ENCODE data around the gene RGS3.

The RGS3 gene

GRCh38 chr9:113474360-113475028 is 11.0 kb downstream of the RGS3 start:
- Histone ChIP-seq H2BK15ac (replicated peaks; ENCODE audit: low read depth) (no peak overlapping the region), H3K9ac (ENCODE audit: low read length) (no peak overlapping the region), H3K18ac (ENCODE audit: low read length) (no peak overlapping the region), H2BK5ac (ENCODE audit: low read length) (no peak overlapping the region), H3K79me2 (ENCODE audit: control insufficient read depth, insufficient read depth, low read length) (no peaks in the 10 kb centered on the region), H2BK120ac (ENCODE audit: low read depth, low read length) (no peak overlapping the region), H3K4me1 (ENCODE audit: control insufficient read depth, low read depth, low read length) (no peaks in the 10 kb centered on the region), H4K8ac (ENCODE audit: low read depth, low read length) (no peak overlapping the region), H3K27ac (ENCODE audit: low read depth, low read length) (no peak overlapping the region), H2AK5ac (ENCODE audit: low read length) (no peak overlapping the region), H4K5ac (ENCODE audit: low read length) (no peak overlapping the region), H3K4ac (ENCODE audit: low read depth, low read length) (no peak overlapping the region), H3K36me3 (ENCODE audit: control insufficient read depth, insufficient read depth, low read length) (no peaks in the 10 kb centered on the region), H3K56ac (ENCODE audit: low read length) (no peak overlapping the region), H3K4me2 (ENCODE audit: low read length) (no peak overlapping the region), H3K4me3 (ENCODE audit: low read length) (no peak overlapping the region), H3K79me1 (ENCODE audit: low read length) (no peaks in the 10 kb centered on the region), H3K27me3 (ENCODE audit: insufficient read depth, low read length, poor library complexity) (no peaks in the 10 kb centered on the region), H3K23ac (ENCODE audit: low read length) (no peak overlapping the region)
- DNase-seq, result no peak
- WGBS (ENCODE audit: extremely low coverage, insufficient coverage, low lambda C conversion rate), result no CpG with 5 or more reads among the region's 8 CpGs

- Histone ChIP-seq H2AK5ac (ENCODE audit: low read length) (no peak overlapping the region), H3K27me3 (ENCODE audit: insufficient read depth, low read length, poor library complexity) (no peaks in the 10 kb centered on the region), H3K36me3 (ENCODE audit: control insufficient read depth, insufficient read depth, low read length) (no peaks in the 10 kb centered on the region), H3K79me2 (ENCODE audit: control insufficient read depth, insufficient read depth, low read length) (no peaks in the 10 kb centered on the region), H2BK120ac (ENCODE audit: low read depth, low read length) (no peak overlapping the region), H2BK15ac (replicated peaks; ENCODE audit: low read depth) (no peak overlapping the region), H3K23ac (ENCODE audit: low read length) (no peak overlapping the region), H3K9ac (ENCODE audit: low read length) (no peak overlapping the region), H3K79me1 (ENCODE audit: low read length) (no peaks in the 10 kb centered on the region), H3K4me2 (ENCODE audit: low read length) (no peak overlapping the region), H4K8ac (ENCODE audit: low read depth, low read length) (no peak overlapping the region), H3K4me1 (ENCODE audit: control insufficient read depth, low read depth, low read length) (no peaks in the 10 kb centered on the region), H3K56ac (ENCODE audit: low read length) (no peak overlapping the region), H3K4ac (ENCODE audit: low read depth, low read length) (no peak overlapping the region), H3K4me3 (ENCODE audit: low read length) (no peak overlapping the region), H4K5ac (ENCODE audit: low read length) (no peak overlapping the region), H3K18ac (ENCODE audit: low read length) (no peak overlapping the region), H2BK5ac (ENCODE audit: low read length) (no peak overlapping the region), H3K27ac (ENCODE audit: low read depth, low read length) (no peak overlapping the region)
- DNase-seq, result no peak
- no CpG with 5 or more reads among the region's 2 CpGs for WGBS (ENCODE audit: extremely low coverage, insufficient coverage, low lambda C conversion rate)
Measured at GRCh38 chr9:113475031-113475430, 11.5 kb downstream of the RGS3 start.

- H3K27ac ChIP-seq (ENCODE audit: low read depth, low read length), result no peak overlapping the region
- no peak overlapping the region for H3K18ac ChIP-seq (ENCODE audit: low read length)
- no peak overlapping the region for H3K4me2 ChIP-seq (ENCODE audit: low read length)
- H3K36me3 ChIP-seq (ENCODE audit: control insufficient read depth, insufficient read depth, low read length), result no peaks in the 10 kb centered on the region
- no peak overlapping the region for H4K5ac ChIP-seq (ENCODE audit: low read length)
- no peaks in the 10 kb centered on the region for H3K27me3 ChIP-seq (ENCODE audit: insufficient read depth, low read length, poor library complexity)
- no peak overlapping the region for H2BK5ac ChIP-seq (ENCODE audit: low read length)
- no peaks in the 10 kb centered on the region for H3K4me1 ChIP-seq (ENCODE audit: control insufficient read depth, low read depth, low read length)
- DNase-seq, result no peak
- H3K79me1 ChIP-seq (ENCODE audit: low read length), result no peaks in the 10 kb centered on the region
- H2BK15ac ChIP-seq (replicated peaks; ENCODE audit: low read depth), result no peak overlapping the region
- H4K8ac ChIP-seq (ENCODE audit: low read depth, low read length), result no peak overlapping the region
- H2AK5ac ChIP-seq (ENCODE audit: low read length), result no peak overlapping the region
- no CpG with 5 or more reads among the region's 4 CpGs for WGBS (ENCODE audit: extremely low coverage, insufficient coverage, low lambda C conversion rate)
- H3K56ac ChIP-seq (ENCODE audit: low read length), result no peak overlapping the region
- H3K4me3 ChIP-seq (ENCODE audit: low read length), result no peak overlapping the region
- no peak overlapping the region for H3K9ac ChIP-seq (ENCODE audit: low read length)
- H3K4ac ChIP-seq (ENCODE audit: low read depth, low read length), result no peak overlapping the region
- no peak overlapping the region for H3K23ac ChIP-seq (ENCODE audit: low read length)
- H3K79me2 ChIP-seq (ENCODE audit: control insufficient read depth, insufficient read depth, low read length), result no peaks in the 10 kb centered on the region
- H2BK120ac ChIP-seq (ENCODE audit: low read depth, low read length), result no peak overlapping the region
Measured at GRCh38 chr9:113475992-113476391, 12.5 kb downstream of the RGS3 start.

- H3K9ac ChIP-seq (ENCODE audit: low read length), result no peak overlapping the region
- no CpG with 5 or more reads among the region's 4 CpGs for WGBS (ENCODE audit: extremely low coverage, insufficient coverage, low lambda C conversion rate)
- H3K4me2 ChIP-seq (ENCODE audit: low read length), result no peak overlapping the region
- no peak overlapping the region for H2BK5ac ChIP-seq (ENCODE audit: low read length)
- H3K23ac ChIP-seq (ENCODE audit: low read length), result no peak overlapping the region
- H2BK15ac ChIP-seq (replicated peaks; ENCODE audit: low read depth), result no peak overlapping the region
- no peaks in the 10 kb centered on the region for H3K4me1 ChIP-seq (ENCODE audit: control insufficient read depth, low read depth, low read length)
- no peaks in the 10 kb centered on the region for H3K27me3 ChIP-seq (ENCODE audit: insufficient read depth, low read length, poor library complexity)
- no peaks in the 10 kb centered on the region for H3K79me1 ChIP-seq (ENCODE audit: low read length)
- no peak overlapping the region for H2BK120ac ChIP-seq (ENCODE audit: low read depth, low read length)
- H3K4me3 ChIP-seq (ENCODE audit: low read length), result no peak overlapping the region
- H3K27ac ChIP-seq (ENCODE audit: low read depth, low read length), result no peak overlapping the region
- no peak overlapping the region for H4K5ac ChIP-seq (ENCODE audit: low read length)
- no peak overlapping the region for H4K8ac ChIP-seq (ENCODE audit: low read depth, low read length)
- no peak overlapping the region for H3K56ac ChIP-seq (ENCODE audit: low read length)
- H2AK5ac ChIP-seq (ENCODE audit: low read length), result no peak overlapping the region
- no peak overlapping the region for H3K4ac ChIP-seq (ENCODE audit: low read depth, low read length)
- H3K79me2 ChIP-seq (ENCODE audit: control insufficient read depth, insufficient read depth, low read length), result no peaks in the 10 kb centered on the region
- H3K18ac ChIP-seq (ENCODE audit: low read length), result no peak overlapping the region
- no peak for DNase-seq
- no peaks in the 10 kb centered on the region for H3K36me3 ChIP-seq (ENCODE audit: control insufficient read depth, insufficient read depth, low read length)
Measured at GRCh38 chr9:113476511-113476916, 13.0 kb downstream of the RGS3 start.

GRCh38 chr9:113477058-113477457 is 13.5 kb downstream of the RGS3 start:
- Histone ChIP-seq H3K4me2 (ENCODE audit: low read length) (no peak overlapping the region), H3K56ac (ENCODE audit: low read length) (no peak overlapping the region), H3K9ac (ENCODE audit: low read length) (no peak overlapping the region), H4K5ac (ENCODE audit: low read length) (no peak overlapping the region), H2BK120ac (ENCODE audit: low read depth, low read length) (no peak overlapping the region), H2BK5ac (ENCODE audit: low read length) (no peak overlapping the region), H2BK15ac (replicated peaks; ENCODE audit: low read depth) (no peak overlapping the region), H3K4me1 (ENCODE audit: control insufficient read depth, low read depth, low read length) (no peaks in the 10 kb centered on the region), H3K4ac (ENCODE audit: low read depth, low read length) (no peak overlapping the region), H3K36me3 (ENCODE audit: control insufficient read depth, insufficient read depth, low read length) (no peaks in the 10 kb centered on the region), H4K8ac (ENCODE audit: low read depth, low read length) (no peak overlapping the region), H3K27ac (ENCODE audit: low read depth, low read length) (no peak overlapping the region), H3K27me3 (ENCODE audit: insufficient read depth, low read length, poor library complexity) (no peaks in the 10 kb centered on the region), H2AK5ac (ENCODE audit: low read length) (no peak overlapping the region), H3K79me2 (ENCODE audit: control insufficient read depth, insufficient read depth, low read length) (no peaks in the 10 kb centered on the region), H3K23ac (ENCODE audit: low read length) (no peak overlapping the region), H3K4me3 (ENCODE audit: low read length) (no peak overlapping the region), H3K18ac (ENCODE audit: low read length) (no peak overlapping the region), H3K79me1 (ENCODE audit: low read length) (no peaks in the 10 kb centered on the region)
- DNase-seq, result no peak
- whole genome bisulfite sequencing (ENCODE audit: extremely low coverage, insufficient coverage, low lambda C conversion rate), result no CpG with 5 or more reads among the region's 4 CpGs

GRCh38 chr9:113477661-113478060 is 14.1 kb downstream of the RGS3 start:
- Histone ChIP-seq H3K27ac (ENCODE audit: low read depth, low read length) (no peak overlapping the region), H3K79me2 (ENCODE audit: control insufficient read depth, insufficient read depth, low read length) (no peaks in the 10 kb centered on the region), H3K4me2 (ENCODE audit: low read length) (no peak overlapping the region), H3K56ac (ENCODE audit: low read length) (no peak overlapping the region), H2BK15ac (replicated peaks; ENCODE audit: low read depth) (no peak overlapping the region), H2BK120ac (ENCODE audit: low read depth, low read length) (no peak overlapping the region), H4K5ac (ENCODE audit: low read length) (no peak overlapping the region), H3K4me3 (ENCODE audit: low read length) (no peak overlapping the region), H4K8ac (ENCODE audit: low read depth, low read length) (no peak overlapping the region), H3K4ac (ENCODE audit: low read depth, low read length) (no peak overlapping the region), H3K9ac (ENCODE audit: low read length) (no peak overlapping the region), H3K27me3 (ENCODE audit: insufficient read depth, low read length, poor library complexity) (no peaks in the 10 kb centered on the region), H3K23ac (ENCODE audit: low read length) (no peak overlapping the region), H3K36me3 (ENCODE audit: control insufficient read depth, insufficient read depth, low read length) (no peaks in the 10 kb centered on the region), H2BK5ac (ENCODE audit: low read length) (no peak overlapping the region), H3K18ac (ENCODE audit: low read length) (no peak overlapping the region), H3K79me1 (ENCODE audit: low read length) (no peaks in the 10 kb centered on the region), H2AK5ac (ENCODE audit: low read length) (no peak overlapping the region), H3K4me1 (ENCODE audit: control insufficient read depth, low read depth, low read length) (no peaks in the 10 kb centered on the region)
- DNase-seq, result no peak
- WGBS (ENCODE audit: extremely low coverage, insufficient coverage, low lambda C conversion rate), result no CpG with 5 or more reads among the region's 5 CpGs
